Stimulated activated CD8-positive, alpha-beta memory T cell treated with anti-CD3 and anti-CD28 coated beads, Interleukin-7, amount 100 ng/mL, for 48 hours (primary cell): Measurements from ENCODE around the gene ETV3.
"Not testable (repeated sequence)": the region's sequence is repeated elsewhere in the genome, so short reads cannot be mapped to it uniquely, and the experiment has no call there.

ENCODE experiments used
- DNase-seq, 2 donors: peaks; one replicate each; pipeline ENCODE4 v3.0.0-alpha.2; 2020; ENCODE audit warnings: low read depth in 1 of 2; ENCODE audit errors: extremely low read depth in 1 of 2

Gene ETV3

GRCh38 chr1:157113631-157114030, 24.6 kb downstream of the ETV3 start:
- DNase-seq = no peak

GRCh38 chr1:157113106-157113505, 25.1 kb downstream of the ETV3 start:
- no peak for DNase-seq

GRCh38 chr1:157112186-157112867, 25.9 kb downstream of the ETV3 start:
- DNase-seq = no peak

- no peak for DNase-seq
Measured at GRCh38 chr1:157111396-157112165, 26.6 kb downstream of the ETV3 start.

GRCh38 chr1:157110686-157111085, 27.5 kb downstream of the ETV3 start:
- no peak for DNase-seq

- no peak for DNase-seq
Measured at GRCh38 chr1:157110003-157110402, 28.2 kb downstream of the ETV3 start.

GRCh38 chr1:157108448-157108847, 29.7 kb downstream of the ETV3 start:
- DNase-seq = no peak

- no peak for DNase-seq
Measured at GRCh38 chr1:157107702-157108101, 30.5 kb downstream of the ETV3 start.

GRCh38 chr1:157106813-157107189, 31.4 kb downstream of the ETV3 start:
- DNase-seq = no peak

GRCh38 chr1:157105988-157106812, 32.0 kb downstream of the ETV3 start:
- DNase-seq = peak; percentile 6 to 49

GRCh38 chr1:157105298-157105987, 32.8 kb downstream of the ETV3 start:
- no peak for DNase-seq

GRCh38 chr1:157104598-157105293, 33.4 kb downstream of the ETV3 start:
- DNase-seq = no peak

GRCh38 chr1:157103268-157103667, 34.9 kb downstream of the ETV3 start:
- DNase-seq = no peak

- no peak for DNase-seq
Measured at GRCh38 chr1:157101149-157101548, 37.0 kb downstream of the ETV3 start.

GRCh38 chr1:157099633-157100009, 38.6 kb downstream of the ETV3 start, which contains the start of gene ETV3L:
Gene ETV3L (minus strand): TSS chr1:157099808. CDS start chr1:157099523, 285 bp downstream.
- DNase-seq = no peak

- DNase-seq = not testable (repeated sequence)
Measured at GRCh38 chr1:157098987-157099632, 39.1 kb downstream of the ETV3 start.

GRCh38 chr1:157098519-157098918, 39.7 kb downstream of the ETV3 start:
- no peak for DNase-seq

- no peak for DNase-seq
Measured at GRCh38 chr1:157097692-157098091, 40.5 kb downstream of the ETV3 start.

GRCh38 chr1:157096881-157097280, 41.3 kb downstream of the ETV3 start:
- no peak for DNase-seq

GRCh38 chr1:157095551-157095950, 42.6 kb downstream of the ETV3 start:
- no peak for DNase-seq
